ENCODE data around the gene OR9A2.
"Not testable (repeated sequence)": the region's sequence is repeated elsewhere in the genome, so short reads cannot be mapped to it uniquely, and the experiment has no call there.

The OR9A2 gene

DNA sequence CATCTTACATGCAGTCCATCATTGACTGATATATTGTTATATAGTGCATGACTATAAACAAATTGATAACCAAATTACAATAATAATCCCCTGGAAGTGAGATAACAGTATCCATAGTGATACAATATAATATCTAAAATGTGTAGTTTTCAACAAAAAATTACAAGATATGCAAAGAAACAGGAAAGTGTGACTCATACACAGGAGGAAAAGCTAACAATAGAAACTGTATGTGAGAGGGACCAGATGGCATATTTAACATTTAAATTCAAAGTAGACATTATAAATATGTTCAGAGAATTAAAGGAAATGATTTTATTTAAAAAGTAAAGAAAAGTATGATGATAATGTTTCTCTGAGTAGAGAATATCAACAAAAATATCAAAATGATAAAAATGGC lies 8.0 kb downstream of the OR9A2 start:
- DNase-seq (ENCODE audit: low spot score), result no peak

GRCh38 chr7:143016996-143017395 lies 9.9 kb downstream of the OR9A2 start:
- DNase-seq (ENCODE audit: low spot score), result no peak

- no peak for DNase-seq (ENCODE audit: low spot score)
These were observed 10.9 kb downstream of the OR9A2 start for GRCh38 chr7:143015926-143016490.

- DNase-seq (ENCODE audit: low spot score), result no peak
These were observed 11.8 kb downstream of the OR9A2 start for GRCh38 chr7:143015084-143015483.

DNA sequence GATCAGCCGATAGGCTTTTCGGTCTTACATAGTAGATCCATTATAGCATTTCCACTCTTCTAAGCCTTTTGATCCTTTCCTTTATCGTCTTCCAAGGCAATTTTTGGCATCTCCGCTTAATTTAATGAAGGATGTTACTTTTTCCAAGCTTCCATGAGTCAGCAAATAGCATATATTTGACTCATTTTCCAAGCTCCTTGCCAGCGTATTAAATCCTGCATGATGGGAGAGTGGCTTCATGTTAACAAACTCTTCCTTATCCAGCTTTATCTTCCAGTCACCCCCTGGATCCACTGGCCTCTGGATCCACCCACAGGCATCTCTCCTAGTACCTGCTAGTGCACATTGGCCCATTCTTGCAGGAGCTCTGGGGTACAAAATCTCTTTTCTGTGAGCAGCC lies 13.0 kb downstream of the OR9A2 start:
- DNase-seq (ENCODE audit: low spot score), result no peak

DNA sequence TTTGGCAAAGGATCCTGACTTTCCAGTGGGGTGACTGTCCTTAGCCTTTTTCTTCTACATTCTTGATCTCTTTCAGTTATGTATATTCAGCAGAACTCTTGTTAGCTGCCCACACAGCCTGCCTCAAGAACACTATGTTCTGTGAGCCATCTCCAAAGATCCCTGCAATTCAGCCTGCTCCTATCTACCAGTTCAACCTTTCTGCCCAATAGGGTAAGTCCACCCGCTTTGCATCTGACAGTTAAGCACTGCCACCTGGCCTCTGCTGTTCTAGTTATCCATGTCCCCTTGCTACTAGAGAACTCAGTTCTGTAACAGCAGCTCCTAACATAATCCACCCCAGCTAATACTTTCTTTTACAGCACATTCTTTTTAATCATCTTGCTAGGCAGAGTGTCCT lies 13.5 kb downstream of the OR9A2 start:
- DNase-seq (ENCODE audit: low spot score), result no peak

DNA sequence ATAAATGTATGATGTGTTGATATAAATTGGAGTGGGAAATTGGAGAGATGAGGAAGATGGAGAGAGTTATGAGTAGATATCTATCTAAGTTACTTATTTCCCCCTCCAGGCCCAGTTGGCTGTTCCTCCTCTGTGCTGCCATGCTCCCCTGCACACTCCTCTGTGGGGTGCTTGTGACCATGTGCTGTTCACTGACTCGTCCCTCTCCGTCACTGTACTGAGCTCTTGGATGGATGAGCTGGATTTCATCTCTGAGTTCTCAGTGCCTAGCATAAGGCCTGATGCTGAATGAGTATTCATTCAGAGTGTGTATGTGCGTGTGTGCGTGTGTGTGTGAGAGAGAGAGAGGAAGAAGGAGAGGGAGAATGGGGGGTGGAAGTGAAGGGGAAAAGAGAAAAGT lies 14.5 kb downstream of the OR9A2 start:
- no peak for DNase-seq (ENCODE audit: low spot score)

DNA sequence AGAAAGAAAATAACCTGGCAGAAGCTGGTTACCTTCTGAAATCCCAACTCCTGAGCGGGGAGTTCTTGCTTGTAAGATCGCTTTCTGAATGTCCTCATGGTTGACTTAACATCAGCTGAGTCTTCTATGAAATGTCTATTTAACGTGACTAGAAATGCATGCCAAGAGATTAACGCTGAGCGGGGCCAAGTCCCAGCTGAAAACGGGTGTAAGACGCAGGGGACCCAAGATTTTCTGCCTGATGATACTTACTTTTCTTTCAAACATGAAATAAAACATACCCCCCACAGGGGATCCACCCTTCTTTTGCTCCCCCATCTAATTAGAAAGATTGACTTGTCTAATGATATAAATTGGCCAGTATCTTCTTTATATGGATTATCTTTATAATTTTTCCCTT lies 14.9 kb downstream of the OR9A2 start:
- no peak for DNase-seq (ENCODE audit: low spot score)

GRCh38 chr7:143008007-143008901 lies 18.7 kb downstream of the OR9A2 start:
- DNase-seq (ENCODE audit: low spot score), result peak; percentile 53

DNA sequence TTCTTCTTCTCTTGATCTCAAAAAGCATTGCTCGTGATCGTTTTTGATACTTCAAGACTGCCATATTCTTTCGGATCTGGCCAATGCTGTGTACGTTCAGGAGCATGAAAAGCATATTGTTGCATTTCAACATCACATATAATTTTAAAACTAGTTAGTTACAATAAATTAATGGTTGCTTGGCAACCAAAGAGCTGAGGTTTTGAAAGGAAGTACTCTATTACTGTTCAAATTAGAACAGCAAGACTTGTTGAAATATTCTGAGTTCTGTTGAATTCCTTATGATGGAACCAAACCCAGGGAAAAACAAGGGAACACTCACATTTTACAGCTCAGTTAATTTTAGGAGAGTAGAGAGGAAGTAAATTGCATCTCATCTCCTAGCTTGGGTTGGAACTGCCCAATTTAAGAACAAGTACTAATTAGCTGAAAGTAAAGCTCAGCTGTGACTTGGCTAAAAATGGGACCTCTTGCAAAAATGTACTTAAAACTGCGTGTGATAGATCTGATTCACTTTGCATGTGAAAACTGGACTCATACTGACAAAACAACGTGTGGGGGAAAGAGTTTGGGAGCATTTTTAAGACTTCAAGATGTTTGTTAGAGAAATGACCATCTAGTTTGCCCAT lies 21.2 kb downstream of the OR9A2 start:
- DNase-seq (ENCODE audit: low spot score), result no peak

- DNase-seq (ENCODE audit: low spot score), result peak; percentile 67
These were observed 23.4 kb downstream of the OR9A2 start for GRCh38 chr7:143003393-143004051.

- no peak for DNase-seq (ENCODE audit: low spot score)
These were observed 24.0 kb downstream of the OR9A2 start for GRCh38 chr7:143002898-143003297.

DNA sequence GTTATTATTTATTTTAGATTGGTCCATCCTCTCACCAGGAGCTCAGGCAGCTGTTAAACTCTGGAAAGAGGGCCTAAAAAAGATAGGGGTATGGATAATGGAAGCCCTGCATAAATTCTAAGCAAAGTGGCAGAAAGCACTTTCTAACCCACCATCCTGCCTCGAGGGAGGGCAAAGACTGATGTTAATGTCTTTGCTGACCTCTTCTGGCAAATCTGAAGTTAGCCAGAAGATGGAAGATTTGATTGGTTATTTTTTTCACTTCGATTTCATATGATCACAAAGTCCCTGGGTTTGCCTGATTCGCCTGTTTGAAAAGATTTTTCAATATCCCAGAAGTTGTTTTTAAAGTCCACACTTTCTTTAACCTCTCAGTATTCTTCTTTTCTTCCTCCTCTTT lies 24.8 kb downstream of the OR9A2 start:
- peak; percentile 14 for DNase-seq (ENCODE audit: low spot score)

GRCh38 chr7:143000648-143001047 lies 26.3 kb downstream of the OR9A2 start:
- DNase-seq (ENCODE audit: low spot score), result no peak

DNA sequence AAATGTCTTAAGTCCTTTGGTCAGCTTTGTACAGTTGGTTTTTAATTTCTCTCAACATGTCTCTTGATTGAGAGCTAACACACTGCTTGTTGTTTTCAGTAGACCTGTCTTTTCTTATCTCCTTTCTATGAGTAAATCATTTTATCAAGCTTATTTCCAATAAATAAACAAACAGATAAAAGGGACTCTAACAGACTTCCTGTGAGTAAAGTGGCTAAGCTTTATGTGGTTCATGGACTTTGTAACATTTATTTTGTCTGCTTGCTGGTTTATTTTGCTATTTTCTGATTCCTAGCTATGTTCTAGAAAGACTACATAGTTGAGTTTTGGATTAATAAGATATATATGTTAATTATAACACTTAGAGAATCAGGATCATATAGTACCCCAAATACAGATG lies 27.1 kb downstream of the OR9A2 start:
- no peak for DNase-seq (ENCODE audit: low spot score)

GRCh38 chr7:142998966-142999365 lies 28.0 kb downstream of the OR9A2 start:
- no peak for DNase-seq (ENCODE audit: low spot score)

GRCh38 chr7:142997456-142997989 lies 29.4 kb downstream of the OR9A2 start:
- DNase-seq (ENCODE audit: low spot score), result no peak

DNA sequence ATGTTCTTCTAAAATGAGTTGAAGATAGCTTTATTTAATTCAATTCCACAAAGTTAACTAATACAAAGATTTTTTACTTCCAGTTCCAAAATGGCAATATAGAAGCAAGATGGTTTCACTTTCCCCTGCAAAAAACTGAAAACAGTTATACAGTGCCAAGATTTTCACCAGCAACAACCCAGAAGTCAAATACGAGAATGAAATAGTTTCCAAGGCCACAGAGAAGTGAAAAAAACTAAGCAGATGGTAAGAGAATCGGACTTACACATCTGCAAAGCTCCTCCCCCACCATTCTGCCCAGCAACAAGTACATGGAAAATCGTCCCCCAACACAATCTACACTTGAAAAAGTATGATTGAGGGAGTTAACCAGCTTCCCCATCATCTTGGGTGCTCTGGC lies 34.5 kb downstream of the OR9A2 start:
- no peak for DNase-seq (ENCODE audit: low spot score)

GRCh38 chr7:142984297-142984696 lies 42.6 kb downstream of the OR9A2 start:
- no peak for DNase-seq (ENCODE audit: low spot score)

GRCh38 chr7:142983825-142984224 lies 43.1 kb downstream of the OR9A2 start:
- DNase-seq (ENCODE audit: low spot score), result no peak

GRCh38 chr7:142978402-142978801 lies 48.5 kb downstream of the OR9A2 start:
- not testable (repeated sequence) for DNase-seq (ENCODE audit: low spot score)
